Thyroid gland (tissue), 4 donors: ENCODE data around the gene CFAP43.

Experiments
- POLR2A ChIP-seq, 2 donors: fragments of 450-650 bp; IDR thresholded peaks; one replicate each; pipeline ENCODE4 v1.6.1; 2017; ENCODE audit warnings: antibody characterized with exemption in 2 of 2, mild to moderate bottlenecking in 2 of 2, moderate library complexity in 1 of 2
- TF ChIP-seq, protein P1 (sequence below), 6 experiments: fragments of 200-600 bp in 3 of 6; fragments of 450-650 bp in 3 of 6; sonication (generic) in 3 of 6; IDR thresholded peaks; one replicate each; pipeline ENCODE4 v1.5.1; 2016 to 2019; ENCODE audit warnings: antibody characterized with exemption in 6 of 6, mild to moderate bottlenecking in 2 of 6, inconsistent platforms in 1 of 6, moderate library complexity in 1 of 6

DNA sequence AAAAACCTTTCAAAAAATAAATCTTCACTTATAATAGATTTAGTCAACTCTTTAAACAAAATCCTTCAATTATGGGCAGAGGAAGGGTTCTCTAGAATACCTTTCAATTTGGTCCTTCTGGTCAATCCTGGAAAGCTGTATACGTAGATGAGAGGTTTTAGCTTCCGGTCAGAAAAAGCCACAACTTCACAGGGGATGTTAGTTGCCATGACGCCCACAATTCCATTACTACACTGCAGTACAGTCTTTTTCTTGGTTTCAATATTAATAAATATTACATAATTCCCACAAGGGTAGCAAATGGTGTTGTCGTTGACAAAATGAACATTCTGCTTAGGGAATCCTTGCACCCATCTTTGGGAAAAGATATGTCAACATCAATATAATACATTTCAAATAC lies 1.7 kb downstream of the CFAP43 start:
- TF ChIP-seq, protein P1, sequence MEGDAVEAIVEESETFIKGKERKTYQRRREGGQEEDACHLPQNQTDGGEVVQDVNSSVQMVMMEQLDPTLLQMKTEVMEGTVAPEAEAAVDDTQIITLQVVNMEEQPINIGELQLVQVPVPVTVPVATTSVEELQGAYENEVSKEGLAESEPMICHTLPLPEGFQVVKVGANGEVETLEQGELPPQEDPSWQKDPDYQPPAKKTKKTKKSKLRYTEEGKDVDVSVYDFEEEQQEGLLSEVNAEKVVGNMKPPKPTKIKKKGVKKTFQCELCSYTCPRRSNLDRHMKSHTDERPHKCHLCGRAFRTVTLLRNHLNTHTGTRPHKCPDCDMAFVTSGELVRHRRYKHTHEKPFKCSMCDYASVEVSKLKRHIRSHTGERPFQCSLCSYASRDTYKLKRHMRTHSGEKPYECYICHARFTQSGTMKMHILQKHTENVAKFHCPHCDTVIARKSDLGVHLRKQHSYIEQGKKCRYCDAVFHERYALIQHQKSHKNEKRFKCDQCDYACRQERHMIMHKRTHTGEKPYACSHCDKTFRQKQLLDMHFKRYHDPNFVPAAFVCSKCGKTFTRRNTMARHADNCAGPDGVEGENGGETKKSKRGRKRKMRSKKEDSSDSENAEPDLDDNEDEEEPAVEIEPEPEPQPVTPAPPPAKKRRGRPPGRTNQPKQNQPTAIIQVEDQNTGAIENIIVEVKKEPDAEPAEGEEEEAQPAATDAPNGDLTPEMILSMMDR (IDR thresholded peaks at IDR 0.05) = no peak
- TF ChIP-seq POLR2A (IDR thresholded peaks at IDR 0.05) = no peak
